B cell (primary cell): Measurements from ENCODE around the gene HMGN5. TPM values are rescaled to one million over a fixed set of nuclear protein-coding genes. Genes with fewer than 3 reads are reported as not detected.

Source experiments
- ATAC-seq: fragments of 200-7000 bp; cut with Tn5 transposase; one replicate; pipeline ENCODE4 v1.10.0; 2021; ENCODE audit warnings: low read depth, mild to moderate bottlenecking, moderate number of reproducible peaks, moderate library complexity
- CTCF ChIA-PET: fragments of 350-600 bp; sonication (Branson Sonifier 250); formaldehyde crosslinking; loops from one replicate; lab custom pipeline; 2021; ENCODE audit warnings: antibody characterized with exemption, inconsistent platforms; lab: Charles Lee
- POLR2A ChIA-PET: fragments of 350-600 bp; sonication (Branson Sonifier 250); formaldehyde crosslinking; loops from one replicate; lab custom pipeline; 2021; ENCODE audit warnings: antibody characterized with exemption; lab: Charles Lee
- DNase-seq: peaks from one replicate; pipeline ENCODE4 v3.0.0; 2013
- H2AFZ ChIP-seq: 2 replicates; pipeline ENCODE4 v1.6.1; 2012; ENCODE audit warnings: mild to moderate bottlenecking, low read depth, low read length; ENCODE audit not compliant: insufficient read depth, poor library complexity, severe bottlenecking
- H3K27ac ChIP-seq, 2 donors: 1 replicate in 1 of 2; 2 replicates in 1 of 2; pipeline ENCODE4 v1.5.1; 2012 to 2013; ENCODE audit warnings: low read length in 2 of 2, mild to moderate bottlenecking in 2 of 2, moderate library complexity in 1 of 2
- H3K27me3 ChIP-seq, 4 experiments: fragments of 200-600 bp in 1 of 4; sonication (generic) in 1 of 4; replicated peaks in 1 of 4; 1 replicate in 2 of 4; 2 replicates in 2 of 4; pipeline versions ENCODE4 v1.6.1 to v1.7.0; 2013 to 2016; ENCODE audit warnings: low read length in 3 of 4, mild to moderate bottlenecking in 2 of 4, mixed read lengths in 1 of 4, moderate library complexity in 1 of 4; ENCODE audit not compliant: insufficient read depth in 4 of 4, control insufficient read depth in 3 of 4; ENCODE audit errors: control extremely low read depth in 1 of 4
- H3K36me3 ChIP-seq, 2 experiments: replicated peaks in 1 of 2; 1 replicate in 1 of 2; 2 replicates in 1 of 2; pipeline versions ENCODE4 v1.6.1 to v1.7.1; 2013; ENCODE audit warnings: low read length in 1 of 2; ENCODE audit not compliant: insufficient read depth in 2 of 2, control insufficient read depth in 1 of 2; ENCODE audit errors: control extremely low read depth in 1 of 2, extremely low read depth in 1 of 2
- H3K4me1 ChIP-seq, 2 donors: fragments of 200-600 bp in 1 of 2; sonication (generic) in 1 of 2; 1 replicate in 1 of 2; 2 replicates in 1 of 2; pipeline versions ENCODE4 v1.5.1 to v1.6.1; 2013 to 2017; ENCODE audit warnings: low read length in 2 of 2; ENCODE audit not compliant: control insufficient read depth in 2 of 2, insufficient read depth in 2 of 2
- H3K4me2 ChIP-seq: replicated peaks from 2 replicates; pipeline ENCODE3; 2012; ENCODE audit warnings: mild to moderate bottlenecking, low read depth, low read length; ENCODE audit not compliant: poor library complexity, severe bottlenecking
- H3K4me3 ChIP-seq, 5 experiments: fragments of 200-600 bp in 1 of 5; sonication (generic) in 1 of 5; 1 replicate in 3 of 5; 2 replicates in 2 of 5; pipeline versions ENCODE4 v1.5.1 to v1.7.0; 2011 to 2016; ENCODE audit warnings: low read length in 4 of 5, mild to moderate bottlenecking in 4 of 5, low read depth in 2 of 5, control low read depth in 1 of 5, moderate library complexity in 1 of 5; ENCODE audit not compliant: insufficient read depth in 1 of 5; ENCODE audit errors: control extremely low read depth in 1 of 5, extremely low read depth in 1 of 5
- H3K79me2 ChIP-seq: fragments of 200-600 bp; sonication (generic); one replicate; pipeline ENCODE4 v1.6.0; 2016; ENCODE audit warnings: low read length; ENCODE audit not compliant: control insufficient read depth, insufficient read depth
- H3K9ac ChIP-seq: fragments of 200-600 bp; sonication (generic); 2 replicates; pipeline ENCODE4 v1.6.1; 2017; ENCODE audit warnings: mild to moderate bottlenecking, low read length, moderate library complexity
- H3K9me3 ChIP-seq, 3 donors: one replicate each; pipeline versions ENCODE4 v1.6.1 to v1.7.1; 2013; ENCODE audit warnings: low read length in 2 of 3; ENCODE audit not compliant: control insufficient read depth in 2 of 3, insufficient read depth in 1 of 3; ENCODE audit errors: control extremely low read depth in 1 of 3
- H4K20me1 ChIP-seq: 2 replicates; pipeline ENCODE4 v1.6.0; 2012; ENCODE audit warnings: mild to moderate bottlenecking, low read length; ENCODE audit not compliant: insufficient read depth, control insufficient read depth, poor library complexity, severe bottlenecking
- H3K27ac Mint-ChIP-seq: one replicate; pipeline ENCODE4 v1.8.0; 2021; ENCODE audit warnings: mixed read lengths
- H3K27me3 Mint-ChIP-seq: one replicate; pipeline ENCODE4 v1.8.0; 2021; ENCODE audit warnings: mixed read lengths
- H3K4me1 Mint-ChIP-seq: one replicate; pipeline ENCODE4 v1.8.0; 2021; ENCODE audit warnings: mixed read lengths
- H3K4me3 Mint-ChIP-seq: one replicate; pipeline ENCODE4 v1.8.0; 2021; ENCODE audit warnings: mixed read lengths
- H3K9me3 Mint-ChIP-seq: one replicate; pipeline ENCODE4 v1.8.0; 2022; ENCODE audit warnings: mixed read lengths; ENCODE audit not compliant: insufficient read depth
- CTCF ChIP-seq: fragments of 200-600 bp; IDR thresholded peaks from one replicate; pipeline ENCODE4 v1.8.0; 2022; ENCODE audit warnings: antibody characterized with exemption, mild to moderate bottlenecking
- EZH2 ChIP-seq: IDR thresholded peaks from 2 replicates; pipeline ENCODE4 v1.6.1; 2012; ENCODE audit warnings: borderline replicate concordance, low read depth, mild to moderate bottlenecking, moderate library complexity, low read length; ENCODE audit not compliant: insufficient read depth, poor library complexity, severe bottlenecking
- WGBS: methylation state at CpG from one replicate; pipeline ENCODE4 v1.1.5; 2013; ENCODE audit warnings: missing lambda C conversion rate; ENCODE audit not compliant: insufficient coverage; 5-methylcytosine and 5-hydroxymethylcytosine counted together
- intact Hi-C: fragments of 100-400 bp; cut with micrococcal nuclease; formaldehyde crosslinking; loops from one replicate; pipeline ENCODE4 v1.10.0; 2022
- polyA plus RNA-seq: library from polyadenylated mRNA; depleted of rRNA; stranded (reverse); fragments of >200 nt; gene quantifications from 2 replicates; pipeline ENCODE4 v1.2.3, GENCODE V29; 2012
- total RNA-seq, 2 donors: library from RNA; stranded (reverse); fragments of 120-200 nt in 1 of 2; gene quantifications; 1 replicate in 1 of 2; 2 replicates in 1 of 2; pipeline versions ENCODE4 v1.2.3 to v1.2.4, GENCODE V29; 2013 to 2022

Gene HMGN5
- total and polyA plus RNA-seq, 2 donors (not counting 1 experiment from before 2014, with no cell fraction given), result 0.16 to 0.37 TPM

GRCh38 chrX:81201071-81201470 is 642 bp downstream of the HMGN5 start:
- ChIA-PET POLR2A (interaction anchor here (1.0 kb wide), 1 partner anchor 80 kb away, joined by 3 read pairs; no protein-coding TSS in a partner anchor), CTCF (no interaction called here)
- Histone ChIP-seq H2AFZ (peak overlapping the region; percentile 72), H4K20me1 (no peaks in the 10 kb centered on the region), H3K36me3 (no peaks in the 10 kb centered on the region), H3K4me2 (peak overlapping the region; percentile 74), H3K9me3 (peaks cover 0 to 3% (median 0%) of the 10 kb centered on the region in 3 donors), H3K4me1 (peaks cover 13 to 24% of the 10 kb centered on the region in 2 donors), H3K27ac (peak overlapping the region; percentile 85), H3K79me2 (peaks cover 37% of the 10 kb centered on the region), H3K4me3 (peak overlapping the region; percentile 74 to 94 (median 85)), H3K9ac (peak overlapping the region; percentile 73), H3K27me3 (no peaks in the 10 kb centered on the region)
- intact Hi-C loops, result no loop called here
- peak; percentile 6 for DNase-seq
- TF ChIP-seq CTCF, result no peak
- TF ChIP-seq EZH2, result no peak
- peak overlapping the region; percentile 99 for H3K4me3 Mint-ChIP-seq
- H3K4me1 Mint-ChIP-seq, result peaks cover 44% of the 10 kb centered on the region
- no peaks in the 10 kb centered on the region for H3K9me3 Mint-ChIP-seq
- no peak for ATAC-seq
- no CpG with 5 or more reads among the region's 1 CpG for WGBS
- H3K27ac Mint-ChIP-seq, result peak overlapping the region; percentile 97
- no peaks in the 10 kb centered on the region for H3K27me3 Mint-ChIP-seq

- no peaks in the 10 kb centered on the region for H3K9me3 ChIP-seq
- Mint-ChIP-seq H3K4me1 (peaks cover 17% of the 10 kb centered on the region), H3K27ac (peak overlapping the region; percentile 51), H3K4me3 (no peak overlapping the region), H3K9me3 (no peaks in the 10 kb centered on the region), H3K27me3 (no peaks in the 10 kb centered on the region)
- TF ChIP-seq CTCF, result peak; percentile 70
- TF ChIP-seq EZH2, result no peak
- peak; percentile 67 for DNase-seq
- WGBS, result no CpG with 5 or more reads among the region's 5 CpGs
- H3K4me3 ChIP-seq, result no peak overlapping the region
- ChIA-PET CTCF (interaction anchor here (1.0 to 1.6 kb wide), 6 partner anchors 9 to 319 kb away, joined by 3 to 6 read pairs (median 4); no protein-coding TSS in a partner anchor), POLR2A (no interaction called here)
- H3K79me2 ChIP-seq, result no peaks in the 10 kb centered on the region
- intact Hi-C loops, result loop anchor here (10.0 kb wide), 1 partner anchor 321 kb away; no protein-coding TSS in a partner anchor
- H3K27ac ChIP-seq, result no peak overlapping the region
- H3K36me3 ChIP-seq, result no peaks in the 10 kb centered on the region
- no peaks in the 10 kb centered on the region for H3K27me3 ChIP-seq
- H2AFZ ChIP-seq, result no peak overlapping the region
- peak; percentile 53 for ATAC-seq
- H4K20me1 ChIP-seq, result no peaks in the 10 kb centered on the region
- H3K4me2 ChIP-seq, result no peak overlapping the region
- H3K4me1 ChIP-seq, result no peaks in the 10 kb centered on the region
- H3K9ac ChIP-seq, result no peak overlapping the region
Measured at GRCh38 chrX:81195712-81196111, 6.0 kb downstream of the HMGN5 start.
